ENCODE results near the gene CDC14B.

CDC14B gene

GRCh38 chr9:96460882-96461281, 158.8 kb downstream of the CDC14B start:
- no peak for DNase-seq (ENCODE audit: low spot score)
- Histone ChIP-seq H3K4me3 (no peak overlapping the region), H3K27ac (no peak overlapping the region)
- TF ChIP-seq, protein P1, sequence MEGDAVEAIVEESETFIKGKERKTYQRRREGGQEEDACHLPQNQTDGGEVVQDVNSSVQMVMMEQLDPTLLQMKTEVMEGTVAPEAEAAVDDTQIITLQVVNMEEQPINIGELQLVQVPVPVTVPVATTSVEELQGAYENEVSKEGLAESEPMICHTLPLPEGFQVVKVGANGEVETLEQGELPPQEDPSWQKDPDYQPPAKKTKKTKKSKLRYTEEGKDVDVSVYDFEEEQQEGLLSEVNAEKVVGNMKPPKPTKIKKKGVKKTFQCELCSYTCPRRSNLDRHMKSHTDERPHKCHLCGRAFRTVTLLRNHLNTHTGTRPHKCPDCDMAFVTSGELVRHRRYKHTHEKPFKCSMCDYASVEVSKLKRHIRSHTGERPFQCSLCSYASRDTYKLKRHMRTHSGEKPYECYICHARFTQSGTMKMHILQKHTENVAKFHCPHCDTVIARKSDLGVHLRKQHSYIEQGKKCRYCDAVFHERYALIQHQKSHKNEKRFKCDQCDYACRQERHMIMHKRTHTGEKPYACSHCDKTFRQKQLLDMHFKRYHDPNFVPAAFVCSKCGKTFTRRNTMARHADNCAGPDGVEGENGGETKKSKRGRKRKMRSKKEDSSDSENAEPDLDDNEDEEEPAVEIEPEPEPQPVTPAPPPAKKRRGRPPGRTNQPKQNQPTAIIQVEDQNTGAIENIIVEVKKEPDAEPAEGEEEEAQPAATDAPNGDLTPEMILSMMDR (IDR thresholded peaks at IDR 0.05) = no peak

DNA sequence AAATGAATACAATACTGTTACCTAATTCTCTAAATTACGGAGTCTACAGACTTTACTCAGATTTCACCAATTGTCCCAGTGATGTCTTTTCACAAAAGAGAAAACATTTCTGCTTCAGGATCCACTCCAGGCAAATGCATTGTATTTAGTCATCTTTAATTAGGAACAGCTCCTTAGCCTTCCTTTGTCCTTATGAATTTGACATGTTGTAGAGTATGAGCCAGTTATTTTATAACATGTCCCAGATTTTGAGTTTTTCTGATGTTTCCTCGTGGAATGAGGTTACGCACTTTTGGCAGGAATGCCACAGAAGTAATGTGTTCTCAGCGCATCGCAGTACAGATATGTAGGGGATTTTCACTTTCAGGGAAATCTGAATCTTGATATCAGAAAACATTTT, 159.2 kb downstream of the CDC14B start:
- TF ChIP-seq, protein P1 (IDR thresholded peaks at IDR 0.05) = no peak
- no peak overlapping the region for H3K4me3 ChIP-seq
- no peak for DNase-seq (ENCODE audit: low spot score)
- H3K27ac ChIP-seq = no peak overlapping the region

- TF ChIP-seq, protein P1 (IDR thresholded peaks at IDR 0.05) = no peak
- Histone ChIP-seq H3K27ac (no peak overlapping the region), H3K4me3 (no peak overlapping the region)
- no peak for DNase-seq (ENCODE audit: low spot score)
These were observed 160.2 kb downstream of the CDC14B start for GRCh38 chr9:96459268-96460007.

DNA sequence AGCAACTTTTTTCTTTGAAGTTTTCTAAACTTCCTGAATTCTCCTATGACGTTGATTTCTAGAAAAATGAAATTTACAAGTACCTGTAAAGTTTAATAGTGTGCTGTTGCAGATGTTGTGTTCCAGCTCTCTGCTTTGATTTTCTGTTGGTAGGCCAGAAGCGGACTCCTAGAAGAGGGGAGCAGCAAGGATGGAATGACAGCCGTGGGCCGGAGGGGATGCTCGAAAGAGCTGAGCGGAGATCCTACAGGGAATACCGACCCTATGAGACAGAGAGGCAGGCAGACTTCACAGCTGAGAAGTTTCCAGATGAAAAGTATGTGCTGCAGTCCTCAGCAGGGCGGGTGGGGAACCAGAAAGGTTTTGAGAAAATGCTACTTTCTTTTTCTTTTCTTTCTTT, 161.4 kb downstream of the CDC14B start:
- TF ChIP-seq, protein P1 (IDR thresholded peaks at IDR 0.05) = no peak
- no peak overlapping the region for H3K4me3 ChIP-seq
- no peak overlapping the region for H3K27ac ChIP-seq
- DNase-seq (ENCODE audit: low spot score) = no peak

DNA sequence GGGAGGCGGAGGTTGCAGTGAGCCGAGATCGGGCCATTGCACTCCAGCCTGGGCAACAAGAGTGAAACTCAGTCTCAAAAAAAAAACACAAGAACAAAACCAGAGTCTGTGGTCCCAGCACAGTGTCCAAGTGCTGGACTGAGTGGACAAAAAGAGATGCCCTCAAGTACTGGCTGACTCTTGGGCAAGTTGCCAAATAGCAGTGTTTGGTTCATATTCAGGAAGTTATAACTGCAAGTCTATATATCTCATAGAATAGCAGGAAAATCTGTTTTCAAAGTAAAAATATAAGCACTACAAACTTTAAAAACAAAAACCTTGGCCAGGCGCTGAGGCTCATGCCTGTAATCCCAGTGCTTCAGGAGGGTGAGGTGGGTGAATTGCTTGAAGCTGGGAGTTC, 162.4 kb downstream of the CDC14B start:
- H3K27ac ChIP-seq = no peak overlapping the region
- TF ChIP-seq, protein P1 (IDR thresholded peaks at IDR 0.05) = no peak
- no peak for DNase-seq (ENCODE audit: low spot score)
- H3K4me3 ChIP-seq = no peak overlapping the region

- H3K4me3 ChIP-seq = no peak overlapping the region
- no peak overlapping the region for H3K27ac ChIP-seq
- TF ChIP-seq, protein P1 (IDR thresholded peaks at IDR 0.05) = peak; percentile 51
- DNase-seq (ENCODE audit: low spot score) = no peak
These were observed 166.0 kb downstream of the CDC14B start for GRCh38 chr9:96453625-96454024.

Measured in coronary artery (tissue), 2 donors.